ENCODE data around the gene RELCH.
A peak's percentile ranks its signal among the peaks of the same experiment; 100 is the strongest.

RELCH gene

DNA sequence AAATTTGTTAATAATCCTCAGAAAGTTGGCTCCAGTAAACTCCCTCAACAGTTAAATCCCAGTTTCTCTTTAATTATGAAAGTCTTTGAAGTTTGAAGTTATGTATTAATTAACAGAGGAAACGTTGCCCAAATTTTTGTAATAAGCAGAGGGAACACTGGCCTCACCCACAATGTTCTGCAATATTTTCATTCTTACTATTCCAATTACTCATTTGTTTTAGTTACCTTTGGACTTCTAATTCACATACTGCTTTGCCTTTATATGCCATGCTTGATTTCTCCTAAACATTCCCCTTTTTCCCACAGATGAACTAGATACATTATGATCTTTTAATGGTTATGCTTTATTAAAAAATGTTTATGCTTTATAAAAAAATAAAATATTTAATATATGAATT, 61.3 kb downstream of the RELCH start:
- no peak overlapping the region for H2BK12ac ChIP-seq (ENCODE audit: low read length in 2 of 2)
- no peak overlapping the region for H3K18ac ChIP-seq (ENCODE audit: low read depth in 1 of 2, low read length in 2 of 2)
- H3K79me1 ChIP-seq (replicated peaks; ENCODE audit: low read length, poor library complexity, severe bottlenecking) = peaks cover 2% of the 10 kb centered on the region
- H3K27ac ChIP-seq (ENCODE audit: low read length, poor library complexity, severe bottlenecking) = no peak overlapping the region
- H2BK120ac ChIP-seq (ENCODE audit: low read depth, low read length) = no peak overlapping the region
- no peak overlapping the region for H3K23ac ChIP-seq (ENCODE audit: low read length in 2 of 2)
- H3K14ac ChIP-seq (ENCODE audit: low read length in 2 of 2) = no peak overlapping the region
- H3K9ac ChIP-seq (ENCODE audit: low read length) = no peak overlapping the region
- H3K4me2 ChIP-seq (ENCODE audit: low read length, poor library complexity, severe bottlenecking) = no peak overlapping the region
- DNase-seq = no peak
- no peak overlapping the region for H3K4me3 ChIP-seq (ENCODE audit: insufficient read depth in 1 of 2, low read depth in 1 of 2, low read length in 2 of 2)
- H3K9me3 ChIP-seq (ENCODE audit: control insufficient read depth, low read length) = no peaks in the 10 kb centered on the region
- H3K4me1 ChIP-seq (ENCODE audit: control insufficient read depth, insufficient read depth, low read depth, low read length) = peaks cover 3% of the 10 kb centered on the region
- H4K8ac ChIP-seq (ENCODE audit: low read length) = no peak overlapping the region
- peaks cover 0 to 65% of the 10 kb centered on the region in 2 experiments for H3K36me3 ChIP-seq (ENCODE audit: control insufficient read depth in 1 of 2, insufficient read depth in 2 of 2, low read depth in 1 of 2, low read length in 2 of 2)
- no peak overlapping the region for H2BK5ac ChIP-seq (ENCODE audit: low read depth, low read length, poor library complexity, severe bottlenecking)
- no peak overlapping the region for H2BK15ac ChIP-seq (ENCODE audit: low read depth, poor library complexity, severe bottlenecking)
- H3K4ac ChIP-seq (ENCODE audit: low read depth in 1 of 2, low read length in 2 of 2) = no peak overlapping the region
- H2AK5ac ChIP-seq (ENCODE audit: low read length, severe bottlenecking) = no peak overlapping the region
- no peaks in the 10 kb centered on the region for H3K27me3 ChIP-seq (ENCODE audit: control insufficient read depth in 1 of 2, insufficient read depth in 1 of 2, low read length in 2 of 2)
- 89% methylated on average over 1 of the region's 1 CpG for WGBS
- H4K91ac ChIP-seq (ENCODE audit: low read length) = no peak overlapping the region
- H2AFZ ChIP-seq (ENCODE audit: low read depth, low read length) = no peak overlapping the region

DNA sequence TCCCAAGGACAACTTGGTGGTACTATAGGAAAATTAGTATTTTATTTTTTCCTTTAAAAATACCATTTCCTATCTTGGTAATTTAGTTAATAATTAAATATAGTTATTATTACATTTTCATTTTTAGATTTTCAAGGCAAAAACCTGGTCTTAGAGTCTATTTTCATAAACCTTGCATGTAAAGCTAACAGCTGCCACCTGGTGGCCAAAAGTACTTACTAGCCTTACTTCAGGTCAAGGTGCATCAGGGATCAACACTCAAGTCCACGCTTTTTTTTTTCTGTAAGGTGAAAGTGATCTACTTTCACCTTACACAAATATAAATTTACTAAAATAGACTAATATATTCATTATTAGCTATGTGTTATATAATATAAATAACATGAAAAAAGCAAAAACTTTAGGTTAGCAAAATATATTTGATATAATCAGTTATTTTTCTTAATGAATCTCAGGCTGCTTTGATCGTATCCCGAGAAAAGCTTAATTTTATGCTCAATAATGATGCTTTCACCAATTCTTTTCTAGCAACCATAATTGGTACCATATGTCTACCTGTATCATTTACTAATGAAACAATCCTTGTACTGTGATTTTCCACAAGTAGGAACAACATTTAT, 62.5 kb downstream of the RELCH start:
- Histone ChIP-seq H2BK15ac (ENCODE audit: low read depth, poor library complexity, severe bottlenecking) (no peak overlapping the region), H2BK5ac (ENCODE audit: low read depth, low read length, poor library complexity, severe bottlenecking) (no peak overlapping the region), H3K4me2 (ENCODE audit: low read length, poor library complexity, severe bottlenecking) (no peak overlapping the region), H4K91ac (ENCODE audit: low read length) (no peak overlapping the region), H3K27ac (ENCODE audit: low read length, poor library complexity, severe bottlenecking) (no peak overlapping the region), H3K4me3 (ENCODE audit: insufficient read depth in 1 of 2, low read depth in 1 of 2, low read length in 2 of 2) (no peak overlapping the region), H3K4me1 (ENCODE audit: control insufficient read depth, insufficient read depth, low read depth, low read length) (peaks cover 3% of the 10 kb centered on the region), H3K79me1 (replicated peaks; ENCODE audit: low read length, poor library complexity, severe bottlenecking) (peaks cover 2% of the 10 kb centered on the region), H2BK12ac (ENCODE audit: low read length in 2 of 2) (no peak overlapping the region), H3K9me3 (ENCODE audit: control insufficient read depth, low read length) (no peaks in the 10 kb centered on the region), H2BK120ac (ENCODE audit: low read depth, low read length) (no peak overlapping the region), H3K23ac (ENCODE audit: low read length in 2 of 2) (no peak overlapping the region), H3K27me3 (ENCODE audit: control insufficient read depth in 1 of 2, insufficient read depth in 1 of 2, low read length in 2 of 2) (no peaks in the 10 kb centered on the region), H3K9ac (ENCODE audit: low read length) (no peak overlapping the region), H2AFZ (ENCODE audit: low read depth, low read length) (no peak overlapping the region), H3K36me3 (ENCODE audit: control insufficient read depth in 1 of 2, insufficient read depth in 2 of 2, low read depth in 1 of 2, low read length in 2 of 2) (peaks cover 0 to 62% of the 10 kb centered on the region in 2 experiments), H3K18ac (ENCODE audit: low read depth in 1 of 2, low read length in 2 of 2) (no peak overlapping the region), H3K14ac (ENCODE audit: low read length in 2 of 2) (no peak overlapping the region), H4K8ac (ENCODE audit: low read length) (no peak overlapping the region), H3K4ac (ENCODE audit: low read depth in 1 of 2, low read length in 2 of 2) (no peak overlapping the region), H2AK5ac (ENCODE audit: low read length, severe bottlenecking) (no peak overlapping the region)
- no CpG with 5 or more reads among the region's 3 CpGs for WGBS
- DNase-seq = peak; percentile 80

DNA sequence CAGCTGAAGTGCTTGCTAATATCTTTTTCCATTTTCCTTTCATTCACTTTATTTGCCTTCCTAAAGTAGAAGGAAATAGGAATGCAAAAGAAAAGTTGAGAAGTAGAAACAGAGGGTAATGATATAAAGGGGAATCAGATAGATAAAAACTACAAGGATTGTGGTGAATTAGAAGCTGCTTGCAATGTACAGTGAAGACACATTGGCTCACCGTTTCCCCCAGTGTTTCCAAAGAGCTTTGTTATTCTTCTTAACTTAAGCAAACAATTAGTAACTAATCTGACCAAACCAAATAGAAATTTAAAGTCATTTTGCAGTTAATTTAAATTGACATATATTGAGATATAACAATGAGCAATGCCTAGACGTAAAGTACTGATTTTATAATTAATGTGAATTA, 63.4 kb downstream of the RELCH start:
- Histone ChIP-seq H3K4me3 (ENCODE audit: insufficient read depth in 1 of 2, low read depth in 1 of 2, low read length in 2 of 2) (no peak overlapping the region), H4K91ac (ENCODE audit: low read length) (no peak overlapping the region), H3K36me3 (ENCODE audit: control insufficient read depth in 1 of 2, insufficient read depth in 2 of 2, low read depth in 1 of 2, low read length in 2 of 2) (peaks cover 0 to 63% of the 10 kb centered on the region in 2 experiments), H3K9me3 (ENCODE audit: control insufficient read depth, low read length) (no peaks in the 10 kb centered on the region), H3K27me3 (ENCODE audit: control insufficient read depth in 1 of 2, insufficient read depth in 1 of 2, low read length in 2 of 2) (no peaks in the 10 kb centered on the region), H4K8ac (ENCODE audit: low read length) (no peak overlapping the region), H2AK5ac (ENCODE audit: low read length, severe bottlenecking) (no peak overlapping the region), H3K4me2 (ENCODE audit: low read length, poor library complexity, severe bottlenecking) (no peak overlapping the region), H2BK15ac (ENCODE audit: low read depth, poor library complexity, severe bottlenecking) (no peak overlapping the region), H3K14ac (ENCODE audit: low read length in 2 of 2) (no peak overlapping the region), H3K9ac (ENCODE audit: low read length) (no peak overlapping the region), H3K79me1 (replicated peaks; ENCODE audit: low read length, poor library complexity, severe bottlenecking) (peaks cover 2% of the 10 kb centered on the region), H3K27ac (ENCODE audit: low read length, poor library complexity, severe bottlenecking) (no peak overlapping the region), H3K4me1 (ENCODE audit: control insufficient read depth, insufficient read depth, low read depth, low read length) (peaks cover 3% of the 10 kb centered on the region), H3K18ac (ENCODE audit: low read depth in 1 of 2, low read length in 2 of 2) (no peak overlapping the region), H3K4ac (ENCODE audit: low read depth in 1 of 2, low read length in 2 of 2) (no peak overlapping the region), H2BK120ac (ENCODE audit: low read depth, low read length) (no peak overlapping the region), H2AFZ (ENCODE audit: low read depth, low read length) (no peak overlapping the region), H2BK12ac (ENCODE audit: low read length in 2 of 2) (no peak overlapping the region), H3K23ac (ENCODE audit: low read length in 2 of 2) (no peak overlapping the region), H2BK5ac (ENCODE audit: low read depth, low read length, poor library complexity, severe bottlenecking) (no peak overlapping the region)
- no peak for DNase-seq
- WGBS = no CpG with 5 or more reads among the region's 2 CpGs

DNA sequence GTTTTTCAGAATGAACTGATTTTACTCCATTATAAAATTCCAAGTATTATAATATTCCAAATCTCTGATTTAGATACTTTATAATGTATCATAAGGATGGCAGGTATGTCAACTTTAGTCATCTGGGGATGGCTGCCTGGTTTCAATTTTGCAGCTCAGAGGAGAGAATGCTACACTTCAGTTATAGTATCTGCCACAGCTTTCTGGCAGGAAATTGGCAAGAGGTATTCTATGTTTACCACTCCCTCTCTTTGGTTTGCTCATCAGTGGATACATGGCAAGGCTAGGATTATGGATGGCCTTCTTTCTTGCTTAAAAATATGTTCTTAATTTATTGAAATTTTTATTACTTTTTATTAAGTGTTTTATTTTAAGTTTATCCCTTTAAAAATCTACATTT, 71.0 kb downstream of the RELCH start:
- no peak overlapping the region for H3K14ac ChIP-seq (ENCODE audit: low read length in 2 of 2)
- H3K79me1 ChIP-seq (replicated peaks; ENCODE audit: low read length, poor library complexity, severe bottlenecking) = peaks cover 2% of the 10 kb centered on the region
- H2BK12ac ChIP-seq (ENCODE audit: low read length in 2 of 2) = no peak overlapping the region
- peaks cover 3 to 87% of the 10 kb centered on the region in 2 experiments for H3K36me3 ChIP-seq (ENCODE audit: control insufficient read depth in 1 of 2, insufficient read depth in 2 of 2, low read depth in 1 of 2, low read length in 2 of 2)
- H2BK120ac ChIP-seq (ENCODE audit: low read depth, low read length) = no peak overlapping the region
- DNase-seq = no peak
- H4K91ac ChIP-seq (ENCODE audit: low read length) = no peak overlapping the region
- H3K27ac ChIP-seq (ENCODE audit: low read length, poor library complexity, severe bottlenecking) = peak overlapping the region; percentile 60
- H3K4ac ChIP-seq (ENCODE audit: low read depth in 1 of 2, low read length in 2 of 2) = no peak overlapping the region
- H3K9me3 ChIP-seq (ENCODE audit: control insufficient read depth, low read length) = no peaks in the 10 kb centered on the region
- H4K8ac ChIP-seq (ENCODE audit: low read length) = no peak overlapping the region
- no peak overlapping the region for H3K4me2 ChIP-seq (ENCODE audit: low read length, poor library complexity, severe bottlenecking)
- H2BK5ac ChIP-seq (ENCODE audit: low read depth, low read length, poor library complexity, severe bottlenecking) = no peak overlapping the region
- H3K9ac ChIP-seq (ENCODE audit: low read length) = no peak overlapping the region
- H2BK15ac ChIP-seq (ENCODE audit: low read depth, poor library complexity, severe bottlenecking) = no peak overlapping the region
- no peak overlapping the region for H3K18ac ChIP-seq (ENCODE audit: low read depth in 1 of 2, low read length in 2 of 2)
- no peak overlapping the region for H3K23ac ChIP-seq (ENCODE audit: low read length in 2 of 2)
- H3K27me3 ChIP-seq (ENCODE audit: control insufficient read depth in 1 of 2, insufficient read depth in 1 of 2, low read length in 2 of 2) = no peaks in the 10 kb centered on the region
- no peak overlapping the region for H2AK5ac ChIP-seq (ENCODE audit: low read length, severe bottlenecking)
- no peak overlapping the region for H3K4me3 ChIP-seq (ENCODE audit: insufficient read depth in 1 of 2, low read depth in 1 of 2, low read length in 2 of 2)
- H2AFZ ChIP-seq (ENCODE audit: low read depth, low read length) = no peak overlapping the region
- H3K4me1 ChIP-seq (ENCODE audit: control insufficient read depth, insufficient read depth, low read depth, low read length) = no peaks in the 10 kb centered on the region
